GM23338 (cell line): ENCODE data around the gene NAA10.

Experiments used
- EZH2 ChIP-seq: fragments of 200-600 bp; sonication (generic); IDR thresholded peaks from one replicate; pipeline ENCODE4 v1.8.0; 2017; ENCODE audit warnings: antibody characterized with exemption, mild to moderate bottlenecking, low read depth; ENCODE audit not compliant: unreplicated experiment
- EZH2phosphoT487 ChIP-seq: fragments of 200-600 bp; sonication (generic); IDR thresholded peaks from one replicate; pipeline ENCODE4 v1.8.1; 2018; ENCODE audit warnings: antibody characterized with exemption; ENCODE audit not compliant: unreplicated experiment
- REST ChIP-seq: IDR thresholded peaks from one replicate; pipeline ENCODE4 v1.6.1; 2018; ENCODE audit warnings: antibody characterized with exemption; ENCODE audit not compliant: unreplicated experiment
- TF ChIP-seq, protein P1 (sequence below), 2 experiments: fragments of 200-600 bp in 1 of 2; sonication (generic) in 1 of 2; conservative IDR thresholded peaks; 2 replicates each; pipeline versions ENCODE4 v1.5.1 to v1.6.1; 2016 to 2017; ENCODE audit warnings: antibody characterized with exemption in 2 of 2, low read depth in 2 of 2, mild to moderate bottlenecking in 2 of 2, moderate library complexity in 1 of 2

GRCh38 chrX:153952373-153953026 lies 17.7 kb upstream of the NAA10 start:
- TF ChIP-seq, protein P1, sequence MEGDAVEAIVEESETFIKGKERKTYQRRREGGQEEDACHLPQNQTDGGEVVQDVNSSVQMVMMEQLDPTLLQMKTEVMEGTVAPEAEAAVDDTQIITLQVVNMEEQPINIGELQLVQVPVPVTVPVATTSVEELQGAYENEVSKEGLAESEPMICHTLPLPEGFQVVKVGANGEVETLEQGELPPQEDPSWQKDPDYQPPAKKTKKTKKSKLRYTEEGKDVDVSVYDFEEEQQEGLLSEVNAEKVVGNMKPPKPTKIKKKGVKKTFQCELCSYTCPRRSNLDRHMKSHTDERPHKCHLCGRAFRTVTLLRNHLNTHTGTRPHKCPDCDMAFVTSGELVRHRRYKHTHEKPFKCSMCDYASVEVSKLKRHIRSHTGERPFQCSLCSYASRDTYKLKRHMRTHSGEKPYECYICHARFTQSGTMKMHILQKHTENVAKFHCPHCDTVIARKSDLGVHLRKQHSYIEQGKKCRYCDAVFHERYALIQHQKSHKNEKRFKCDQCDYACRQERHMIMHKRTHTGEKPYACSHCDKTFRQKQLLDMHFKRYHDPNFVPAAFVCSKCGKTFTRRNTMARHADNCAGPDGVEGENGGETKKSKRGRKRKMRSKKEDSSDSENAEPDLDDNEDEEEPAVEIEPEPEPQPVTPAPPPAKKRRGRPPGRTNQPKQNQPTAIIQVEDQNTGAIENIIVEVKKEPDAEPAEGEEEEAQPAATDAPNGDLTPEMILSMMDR (conservative IDR thresholded peaks at IDR 0.05; ENCODE audit: low read depth in 2 of 2): no peak
- TF ChIP-seq EZH2 (no peak), EZH2phosphoT487 (no peak), REST (no peak)
